Tibial nerve (tissue), 3 donors: ENCODE measurements around the gene NOS1AP.

Experiments
- POLR2A ChIP-seq, 2 donors: fragments of 450-650 bp; IDR thresholded peaks; one replicate each; pipeline ENCODE4 v1.6.1; 2017; ENCODE audit warnings: antibody characterized with exemption in 2 of 2, mild to moderate bottlenecking in 2 of 2, moderate library complexity in 2 of 2
- TF ChIP-seq, protein P1 (sequence below), 5 experiments: fragments of 200-600 bp in 3 of 5; fragments of 450-650 bp in 2 of 5; sonication (generic) in 3 of 5; IDR thresholded peaks; one replicate each; pipeline ENCODE4 v1.5.1; 2016 to 2019; ENCODE audit warnings: antibody characterized with exemption in 5 of 5, mild to moderate bottlenecking in 3 of 5, moderate library complexity in 2 of 5

DNA sequence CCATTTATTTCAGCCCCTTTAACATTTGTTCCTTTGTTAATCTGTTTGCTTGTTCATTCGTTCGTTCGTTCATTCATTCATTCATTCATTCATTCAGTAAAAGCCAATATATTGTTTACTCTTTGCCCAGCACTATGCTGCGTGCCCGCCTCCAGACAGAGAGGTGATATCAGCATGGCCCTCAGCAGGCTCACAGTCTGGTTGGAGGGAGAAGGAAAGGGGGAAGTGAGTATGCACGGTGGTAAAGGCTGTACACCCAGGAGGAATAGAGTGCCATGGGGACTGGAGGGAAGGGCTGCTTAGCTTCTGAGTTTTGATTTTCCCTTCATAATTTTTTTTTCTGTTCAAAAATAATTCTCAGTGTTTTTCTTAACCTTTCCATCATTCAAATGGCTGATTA lies 144.7 kb downstream of the NOS1AP start:
- TF ChIP-seq, protein P1, sequence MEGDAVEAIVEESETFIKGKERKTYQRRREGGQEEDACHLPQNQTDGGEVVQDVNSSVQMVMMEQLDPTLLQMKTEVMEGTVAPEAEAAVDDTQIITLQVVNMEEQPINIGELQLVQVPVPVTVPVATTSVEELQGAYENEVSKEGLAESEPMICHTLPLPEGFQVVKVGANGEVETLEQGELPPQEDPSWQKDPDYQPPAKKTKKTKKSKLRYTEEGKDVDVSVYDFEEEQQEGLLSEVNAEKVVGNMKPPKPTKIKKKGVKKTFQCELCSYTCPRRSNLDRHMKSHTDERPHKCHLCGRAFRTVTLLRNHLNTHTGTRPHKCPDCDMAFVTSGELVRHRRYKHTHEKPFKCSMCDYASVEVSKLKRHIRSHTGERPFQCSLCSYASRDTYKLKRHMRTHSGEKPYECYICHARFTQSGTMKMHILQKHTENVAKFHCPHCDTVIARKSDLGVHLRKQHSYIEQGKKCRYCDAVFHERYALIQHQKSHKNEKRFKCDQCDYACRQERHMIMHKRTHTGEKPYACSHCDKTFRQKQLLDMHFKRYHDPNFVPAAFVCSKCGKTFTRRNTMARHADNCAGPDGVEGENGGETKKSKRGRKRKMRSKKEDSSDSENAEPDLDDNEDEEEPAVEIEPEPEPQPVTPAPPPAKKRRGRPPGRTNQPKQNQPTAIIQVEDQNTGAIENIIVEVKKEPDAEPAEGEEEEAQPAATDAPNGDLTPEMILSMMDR (IDR thresholded peaks at IDR 0.05), result no peak
- no peak for TF ChIP-seq POLR2A (IDR thresholded peaks at IDR 0.05)
